ENCODE results near the gene RNF169. TPM values are rescaled to one million over a fixed set of nuclear protein-coding genes. Genes with fewer than 3 reads are reported as not detected.

RNF169 gene
- total and polyA plus RNA-seq, 2 of the 13 experiments (the other 11 are each of a cell fraction or from before 2014, with no cell fraction given): 5.3 to 14.2 TPM

- TF ChIP-seq ZNF687 (CRISPR knock-in tag; IDR thresholded peaks at IDR 0.05): peak; percentile 24; the same call in 1 of the 2 replicates
- no peak for TF ChIP-seq ZSCAN21 (CRISPR knock-in tag; IDR thresholded peaks at IDR 0.05; ENCODE audit: borderline replicate concordance)
- TF ChIP-seq ZSCAN30 (CRISPR knock-in tag; IDR thresholded peaks at IDR 0.05): no peak
- no peak for TF ChIP-seq ZNF619 (CRISPR knock-in tag; IDR thresholded peaks at IDR 0.05)
- TF ChIP-seq JUN (CRISPR knock-in tag; IDR thresholded peaks at IDR 0.05): no peak
- no peak for TF ChIP-seq ZNF326 (CRISPR knock-in tag; IDR thresholded peaks at IDR 0.05; ENCODE audit: borderline replicate concordance)
- no peak for TF ChIP-seq KIAA2018 (CRISPR knock-in tag; IDR thresholded peaks at IDR 0.05; ENCODE audit: borderline replicate concordance)
- no peak for TF ChIP-seq MTA1 (CRISPR knock-in tag; IDR thresholded peaks at IDR 0.05; ENCODE audit: borderline replicate concordance)
- TF ChIP-seq ZNF20 (CRISPR knock-in tag; IDR thresholded peaks at IDR 0.05): no peak
- TF ChIP-seq KDM2A (CRISPR knock-in tag; IDR thresholded peaks at IDR 0.05; ENCODE audit: borderline replicate concordance, low read depth): peak; percentile 39; the same call in 1 of the 2 replicates
Measured at GRCh38 chr11:74702383-74703007, 46.2 kb upstream of the RNF169 start (continued).

Data from HepG2 (cell line).